Ovary (tissue), 3 donors: ENCODE measurements around the gene PSRC1.

ENCODE experiments used
- CTCF ChIP-seq, 3 donors: fragments of 450-650 bp in 2 of 3; fragments of 200-600 bp in 1 of 3; IDR thresholded peaks; one replicate each; pipeline versions ENCODE4 v1.5.1 to v1.8.0; 2016 to 2022; ENCODE audit warnings: antibody characterized with exemption in 3 of 3, mild to moderate bottlenecking in 1 of 3
- POLR2A ChIP-seq: fragments of 450-650 bp; IDR thresholded peaks from one replicate; pipeline ENCODE4 v1.6.1; 2017; ENCODE audit warnings: antibody characterized with exemption, mild to moderate bottlenecking, moderate library complexity
- donor health status: DM: no; HTN: no; CAD: no.

- no peak for TF ChIP-seq CTCF (IDR thresholded peaks at IDR 0.05)
- TF ChIP-seq POLR2A: no peak
Observed at GRCh38 chr1:109294481-109294880, 11.5 kb upstream of the PSRC1 start.
